Nephron progenitor cell (in vitro differentiated cells): ENCODE measurements around the gene MAN2A1.
A peak's percentile ranks its signal among the peaks of the same experiment; 100 is the strongest.

Experiments
- DNase-seq: peaks from one replicate; pipeline ENCODE4 v3.0.0; 2021
- H3K27ac Mint-ChIP-seq: 2 replicates; pipeline ENCODE4 v1.8.0; 2021; ENCODE audit warnings: mild to moderate bottlenecking, moderate library complexity, mixed read lengths
- H3K27me3 Mint-ChIP-seq: 2 replicates; pipeline ENCODE4 v1.8.0; 2021; ENCODE audit warnings: mild to moderate bottlenecking, low read depth, mixed read lengths; ENCODE audit not compliant: poor library complexity
- H3K36me3 Mint-ChIP-seq: 2 replicates; pipeline ENCODE4 v1.8.0; 2021; ENCODE audit warnings: low read depth, mixed read lengths
- H3K4me1 Mint-ChIP-seq: 2 replicates; pipeline ENCODE4 v1.8.0; 2021; ENCODE audit warnings: mixed read lengths
- H3K4me3 Mint-ChIP-seq: 2 replicates; pipeline ENCODE4 v1.8.0; 2021; ENCODE audit warnings: mild to moderate bottlenecking, moderate library complexity, mixed read lengths
- H3K9me3 Mint-ChIP-seq: 2 replicates; pipeline ENCODE4 v1.8.0; 2021; ENCODE audit warnings: mild to moderate bottlenecking, moderate library complexity, mixed read lengths
- CTCF ChIP-seq: fragments of 200-600 bp; sonication (generic); IDR thresholded peaks from 2 replicates; pipeline ENCODE4 v1.5.0; 2021; ENCODE audit warnings: antibody characterized with exemption

MAN2A1 gene

DNA sequence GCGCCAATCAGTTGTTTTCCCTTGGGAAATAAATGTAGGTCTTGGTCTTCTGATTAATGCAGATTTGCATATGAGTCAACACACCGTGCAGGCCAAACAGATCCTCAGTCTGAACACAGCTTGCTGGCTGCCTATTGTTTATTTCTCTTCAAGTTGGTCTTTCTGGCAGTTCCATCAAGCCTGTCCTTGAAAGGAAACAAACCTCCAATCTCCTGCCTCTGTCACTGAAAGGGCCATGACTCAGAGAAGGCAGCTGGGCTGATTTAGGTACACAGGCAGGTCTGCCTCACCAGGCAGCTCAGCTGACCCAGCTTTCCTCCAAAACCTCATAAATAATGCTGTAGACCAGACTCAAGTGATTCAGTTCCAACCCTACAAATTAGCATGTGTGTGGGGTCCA, 175.9 kb downstream of the MAN2A1 start:
- Mint-ChIP-seq H3K9me3 (no peaks in the 10 kb centered on the region), H3K27me3 (no peaks in the 10 kb centered on the region), H3K36me3 (peaks cover 67% of the 10 kb centered on the region), H3K4me3 (no peak overlapping the region), H3K4me1 (peaks cover 15% of the 10 kb centered on the region), H3K27ac (peak overlapping the region; percentile 85)
- no peak for TF ChIP-seq CTCF
- DNase-seq, result no peak

DNA sequence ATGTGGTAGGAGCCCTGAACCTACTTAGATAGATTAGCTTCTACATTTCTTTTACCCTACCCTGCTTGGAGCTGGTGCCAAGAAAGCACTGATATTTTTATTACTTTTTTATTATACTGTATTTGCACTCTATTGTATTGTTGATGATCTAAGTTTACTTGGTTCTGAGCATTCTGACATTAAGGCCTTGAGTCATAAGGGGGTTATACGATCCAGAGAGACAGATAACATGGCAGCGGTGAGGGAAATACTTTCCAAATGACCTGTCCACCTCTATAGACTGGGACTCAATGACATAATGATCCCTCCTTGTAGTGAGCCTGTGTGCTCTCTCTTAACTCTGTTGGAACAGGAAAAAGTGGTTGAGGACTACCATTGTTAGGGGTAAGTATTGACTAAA, 176.3 kb downstream of the MAN2A1 start:
- Mint-ChIP-seq H3K4me3 (no peak overlapping the region), H3K27me3 (no peaks in the 10 kb centered on the region), H3K36me3 (peaks cover 64% of the 10 kb centered on the region), H3K4me1 (peaks cover 15% of the 10 kb centered on the region), H3K27ac (peak overlapping the region; percentile 85), H3K9me3 (no peaks in the 10 kb centered on the region)
- TF ChIP-seq CTCF, result no peak
- no peak for DNase-seq

GRCh38 chr5:109868737-109869136, 179.0 kb downstream of the MAN2A1 start:
- Mint-ChIP-seq H3K36me3 (peaks cover 50% of the 10 kb centered on the region), H3K4me1 (peaks cover 15% of the 10 kb centered on the region), H3K9me3 (no peaks in the 10 kb centered on the region), H3K4me3 (no peak overlapping the region), H3K27me3 (no peaks in the 10 kb centered on the region), H3K27ac (no peak overlapping the region)
- no peak for DNase-seq
- no peak for TF ChIP-seq CTCF

DNA sequence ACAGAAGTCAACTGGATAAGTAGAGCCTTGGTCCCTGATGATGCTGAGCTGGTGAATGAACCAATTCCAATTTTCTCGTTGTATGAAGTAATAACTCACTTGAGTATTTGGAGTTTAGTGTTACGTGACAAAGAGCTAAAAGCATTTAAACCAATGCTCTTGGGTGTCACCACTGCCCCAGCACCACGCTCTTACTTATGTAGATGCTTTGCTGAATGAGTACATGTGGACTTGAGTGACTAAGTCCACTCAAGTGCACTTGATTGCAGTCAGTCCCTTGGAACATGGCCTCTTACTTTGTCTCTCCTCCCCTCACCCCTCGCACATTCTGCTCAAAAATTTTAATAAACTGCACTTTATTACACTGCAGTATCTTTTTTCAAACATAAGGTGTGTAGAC, 184.0 kb downstream of the MAN2A1 start:
- no peak for TF ChIP-seq CTCF

DNA sequence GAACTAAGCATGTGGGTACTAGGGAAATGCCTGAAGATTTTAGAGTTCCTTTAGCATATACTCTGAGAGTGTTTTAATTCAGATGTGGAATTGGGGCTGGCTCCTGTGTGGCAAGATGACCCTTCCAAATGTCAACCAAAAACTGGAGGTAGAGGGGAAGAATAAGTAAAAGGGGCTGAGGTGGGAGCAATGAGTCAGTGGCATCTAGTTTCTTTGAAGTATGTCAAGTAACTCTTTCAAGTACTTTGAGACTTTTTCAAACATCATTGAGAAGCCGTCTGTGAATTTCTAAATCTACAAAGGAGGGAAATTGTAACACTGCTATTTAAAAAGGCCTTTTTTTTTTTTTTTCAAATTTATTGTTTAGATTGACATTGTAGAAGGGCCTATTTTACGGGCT, 184.4 kb downstream of the MAN2A1 start:
- Mint-ChIP-seq H3K4me3 (no peak overlapping the region), H3K36me3 (peaks cover 11% of the 10 kb centered on the region), H3K9me3 (no peaks in the 10 kb centered on the region), H3K27ac (no peak overlapping the region), H3K27me3 (no peaks in the 10 kb centered on the region), H3K4me1 (peaks cover 11% of the 10 kb centered on the region)
- no peak for DNase-seq
- no peak for TF ChIP-seq CTCF

More for the DNA sequence above, 184.0 kb downstream of the MAN2A1 start:
- H3K4me1 Mint-ChIP-seq, result peaks cover 6% of the 10 kb centered on the region
- H3K9me3 Mint-ChIP-seq, result no peaks in the 10 kb centered on the region
- H3K27me3 Mint-ChIP-seq, result no peaks in the 10 kb centered on the region
- peaks cover 15% of the 10 kb centered on the region for H3K36me3 Mint-ChIP-seq
- H3K27ac Mint-ChIP-seq, result no peak overlapping the region
- no peak overlapping the region for H3K4me3 Mint-ChIP-seq
- no peak for DNase-seq

- no peak for DNase-seq
- Mint-ChIP-seq H3K9me3 (no peaks in the 10 kb centered on the region), H3K27me3 (no peaks in the 10 kb centered on the region), H3K4me3 (no peak overlapping the region), H3K36me3 (no peaks in the 10 kb centered on the region), H3K27ac (no peak overlapping the region), H3K4me1 (peaks cover 16% of the 10 kb centered on the region)
- TF ChIP-seq CTCF, result no peak
These were observed 186.5 kb downstream of the MAN2A1 start for GRCh38 chr5:109876030-109876725.
